ENCODE measurements around the gene OSBPL2. TPM values are rescaled to one million over a fixed set of nuclear protein-coding genes. Genes with fewer than 3 reads are reported as not detected.

The OSBPL2 gene
- total and polyA plus RNA-seq, 2 experiments from 2014 or later: 16.6 to 31.2 TPM

DNA sequence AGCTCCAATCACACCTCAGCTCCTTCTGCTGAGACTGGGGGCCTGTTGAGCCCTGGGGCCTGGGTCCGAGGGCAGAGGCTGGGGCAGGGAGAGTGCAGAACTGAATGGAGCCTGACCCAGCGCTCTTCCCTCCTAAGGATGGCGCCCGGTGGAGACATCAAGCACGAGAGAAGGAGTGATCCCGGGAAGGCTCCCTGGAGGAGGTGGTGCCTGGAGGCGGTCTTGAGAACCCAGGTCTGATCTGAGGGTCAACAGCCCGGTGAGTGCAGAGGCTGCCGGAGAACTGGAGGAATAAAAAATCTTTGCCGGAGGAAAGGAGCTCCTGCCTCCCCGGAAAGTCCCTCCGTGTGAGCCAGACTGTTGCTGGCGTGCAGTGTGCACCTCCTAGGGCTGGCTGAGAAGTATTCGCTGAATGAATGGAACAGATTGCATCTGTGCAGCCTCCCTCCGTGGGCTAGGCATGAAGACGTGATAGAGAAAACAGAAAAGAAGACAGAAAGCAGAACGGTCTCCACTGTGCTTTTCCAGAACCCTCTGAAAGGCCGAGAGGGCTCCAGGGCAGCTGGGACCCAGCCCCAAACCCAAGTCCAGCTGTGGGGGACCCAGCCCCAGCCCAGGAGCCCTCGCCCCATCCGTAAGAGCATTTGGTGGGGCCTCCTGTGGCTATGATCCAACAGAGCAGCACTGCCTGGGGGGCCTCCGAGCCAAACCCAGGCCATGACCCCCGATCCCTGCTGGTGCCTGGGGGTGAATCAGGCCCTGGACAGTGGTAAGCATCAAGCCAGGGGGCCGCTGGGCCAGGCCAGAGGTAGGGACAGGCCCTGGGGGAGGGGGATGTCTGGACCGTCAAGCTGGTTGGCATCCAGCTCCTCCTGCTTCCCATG lies 11.4 kb upstream of the OSBPL2 start (continued):
- TF ChIP-seq ZNF462 (CRISPR knock-in tag; IDR thresholded peaks at IDR 0.05) (no peak), CREB1 (CRISPR knock-in tag; IDR thresholded peaks at IDR 0.05; ENCODE audit: low read depth) (no peak), EZH2phosphoT487 (IDR thresholded peaks at IDR 0.05; ENCODE audit: unreplicated experiment) (no peak), STAT1 (IDR thresholded peaks at IDR 0.05; ENCODE audit: unreplicated experiment) (no peak), ZNF331 (CRISPR knock-in tag; IDR thresholded peaks at IDR 0.05; ENCODE audit: low read depth) (no peak)

DNA sequence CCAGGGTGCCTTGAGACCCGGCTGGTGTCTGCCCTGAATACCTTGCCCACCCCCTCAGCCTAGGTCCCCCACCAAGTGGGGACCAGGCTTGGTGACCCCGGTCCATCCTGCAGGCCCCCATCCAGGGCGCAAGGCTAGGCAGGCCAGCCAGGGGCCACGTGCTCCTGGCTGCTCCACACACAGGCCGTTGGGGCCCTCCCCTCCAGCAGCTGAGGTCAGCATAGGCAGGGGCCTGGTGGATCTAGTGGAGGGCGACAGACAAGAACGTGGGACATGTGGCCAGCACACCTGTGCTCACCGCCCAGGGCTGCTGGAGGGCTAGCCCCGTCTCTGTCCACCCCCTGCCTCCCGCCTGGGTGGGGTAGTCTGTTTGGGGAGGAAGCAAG lies 10.7 kb upstream of the OSBPL2 start:
- Histone ChIP-seq H3K4me1 (ENCODE audit: insufficient read depth) (no peaks in the 10 kb centered on the region), H3K27me3 (ENCODE audit: insufficient read depth) (no peaks in the 10 kb centered on the region), H3K27ac (ENCODE audit: low read depth) (no peak overlapping the region), H4K20me1 (replicated peaks; ENCODE audit: insufficient read depth) (no peaks in the 10 kb centered on the region), H2AFZ (peak overlapping the region; percentile 81), H3F3A (replicated peaks; ENCODE audit: low read depth) (no peaks in the 10 kb centered on the region), H3K4me2 (no peak overlapping the region), H3K4me3 (no peak overlapping the region), H3K36me3 (ENCODE audit: insufficient read depth) (no peaks in the 10 kb centered on the region), H3K79me2 (replicated peaks; ENCODE audit: insufficient read depth) (no peaks in the 10 kb centered on the region), H3K9me2 (ENCODE audit: insufficient read depth) (no peaks in the 10 kb centered on the region)
- DNase-seq (ENCODE audit: low spot score): no peak
- Mint-ChIP-seq H3K9me3 (no peaks in the 10 kb centered on the region), H3K4me1 (peaks cover 11% of the 10 kb centered on the region), H3K4me3 (no peak overlapping the region), H3K27me3 (ENCODE audit: insufficient read depth, low read depth, poor library complexity) (peaks cover 3% of the 10 kb centered on the region), H3K27ac (no peak overlapping the region), H3K36me3 (ENCODE audit: low read depth) (no peaks in the 10 kb centered on the region; the same call in 2 of the 3 replicates)
- peak; percentile 45 for ATAC-seq
- no peak for TF ChIP-seq ZNF462 (CRISPR knock-in tag; IDR thresholded peaks at IDR 0.05)
- TF ChIP-seq ZNF331 (CRISPR knock-in tag; IDR thresholded peaks at IDR 0.05; ENCODE audit: low read depth): no peak

Data from GM23338 (cell line).